ENCODE data around the gene ABCC10.
"Not testable (repeated sequence)": the region's sequence is repeated elsewhere in the genome, so short reads cannot be mapped to it uniquely, and the experiment has no call there.

ABCC10 gene

GRCh38 chr6:43427406-43428111 lies at the start of gene ABCC10:
Gene ABCC10, plus strand, starts transcription at chr6:43427541. Its CDS starts 438 bp downstream, at chr6:43427979.
- DNase-seq (ENCODE audit: low read depth): peak; percentile 95

GRCh38 chr6:43377710-43378229 lies 49.6 kb upstream of the ABCC10 start:
- DNase-seq (ENCODE audit: low read depth): no peak

DNA sequence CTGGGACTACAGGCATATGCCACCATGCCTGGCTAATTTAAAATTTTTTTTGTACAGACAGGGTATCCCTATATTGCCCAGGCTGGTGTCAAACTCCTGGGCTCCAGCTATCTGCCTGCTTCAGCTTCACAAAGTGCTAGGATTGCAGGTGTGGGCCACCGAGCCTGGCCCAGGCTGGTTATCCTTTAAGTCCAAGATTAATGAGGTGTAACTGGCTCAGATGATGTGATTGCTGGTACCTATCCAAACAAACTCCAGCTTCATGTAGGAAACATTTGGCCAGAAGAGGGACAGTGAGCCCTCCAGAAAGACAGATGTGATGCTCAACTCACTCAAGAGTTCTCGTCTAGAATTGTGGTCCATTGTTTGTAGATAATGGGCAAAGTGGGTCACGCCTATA lies 48.7 kb upstream of the ABCC10 start:
- no peak for DNase-seq (ENCODE audit: low read depth)

GRCh38 chr6:43380858-43381257 lies 46.5 kb upstream of the ABCC10 start:
- DNase-seq (ENCODE audit: low read depth): not testable (repeated sequence)

- DNase-seq (ENCODE audit: low read depth): peak; percentile 54
Measured at GRCh38 chr6:43383021-43383667, 44.2 kb upstream of the ABCC10 start.

- no peak for DNase-seq (ENCODE audit: low read depth)
Measured at GRCh38 chr6:43386492-43386891, 40.8 kb upstream of the ABCC10 start.

DNA sequence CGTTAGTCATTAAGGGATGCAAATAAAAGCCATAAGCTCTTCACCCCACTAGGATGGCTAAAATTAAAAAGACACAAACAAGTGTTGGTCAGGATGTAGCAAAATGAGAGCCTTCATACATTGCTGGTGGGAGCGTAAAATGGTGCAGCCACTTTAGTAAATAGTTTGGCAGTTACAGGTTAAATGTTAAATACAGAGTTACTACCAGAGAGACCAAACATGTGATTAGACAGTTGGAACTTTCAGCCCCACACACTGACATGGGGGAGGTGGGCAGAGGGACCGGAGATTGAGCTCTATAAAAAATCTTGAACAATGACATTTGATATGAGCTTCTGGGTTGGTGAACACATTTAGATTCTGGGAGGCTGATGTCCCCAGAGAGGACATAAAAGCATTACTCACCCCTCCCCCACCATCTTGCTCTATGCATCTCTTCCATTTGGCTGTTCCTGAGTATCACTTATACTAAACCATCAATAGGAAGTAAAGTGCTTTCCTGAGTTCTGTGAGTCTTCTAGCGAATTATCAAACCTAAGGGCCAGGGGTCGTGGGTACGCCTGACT lies 37.5 kb upstream of the ABCC10 start:
- DNase-seq (ENCODE audit: low read depth): no peak

DNA sequence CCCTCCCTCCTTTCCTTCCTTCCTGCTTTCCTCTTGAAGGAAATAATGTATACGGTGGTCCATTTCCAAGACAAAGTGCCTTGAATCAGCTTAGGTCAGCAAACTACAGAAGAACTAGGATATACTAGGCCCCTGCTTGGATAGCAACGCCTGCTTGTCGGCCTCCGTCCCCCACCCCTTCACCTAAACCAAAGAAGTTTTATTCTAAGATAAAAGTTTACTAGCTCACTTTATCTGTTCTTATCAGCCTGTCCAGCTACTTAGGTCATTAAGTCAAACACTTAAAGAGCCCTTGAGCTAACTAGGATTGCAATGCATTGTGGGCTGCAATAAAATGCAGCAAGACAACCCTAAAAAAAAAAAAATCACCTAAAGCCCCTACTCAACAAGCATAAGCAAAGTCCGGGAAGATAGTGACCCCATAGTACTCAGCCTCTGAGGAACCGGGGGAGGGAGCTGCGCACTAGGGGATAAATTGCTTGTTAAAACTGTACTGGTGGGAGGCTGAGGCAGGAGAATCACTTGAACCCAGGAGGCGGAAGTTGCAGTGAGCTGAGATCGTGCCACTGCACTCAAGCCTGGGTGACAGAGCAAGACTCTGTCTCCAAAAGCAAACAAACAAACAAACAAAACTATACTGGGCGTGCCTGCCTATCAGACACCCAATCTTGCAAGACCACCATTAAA lies 36.4 kb upstream of the ABCC10 start:
- DNase-seq (ENCODE audit: low read depth): not testable (repeated sequence)

- peak; percentile 8 for DNase-seq (ENCODE audit: low read depth)
Measured at GRCh38 chr6:43391440-43392031, 35.8 kb upstream of the ABCC10 start.

GRCh38 chr6:43393133-43393532 lies 34.2 kb upstream of the ABCC10 start:
- DNase-seq (ENCODE audit: low read depth): not testable (repeated sequence)

DNA sequence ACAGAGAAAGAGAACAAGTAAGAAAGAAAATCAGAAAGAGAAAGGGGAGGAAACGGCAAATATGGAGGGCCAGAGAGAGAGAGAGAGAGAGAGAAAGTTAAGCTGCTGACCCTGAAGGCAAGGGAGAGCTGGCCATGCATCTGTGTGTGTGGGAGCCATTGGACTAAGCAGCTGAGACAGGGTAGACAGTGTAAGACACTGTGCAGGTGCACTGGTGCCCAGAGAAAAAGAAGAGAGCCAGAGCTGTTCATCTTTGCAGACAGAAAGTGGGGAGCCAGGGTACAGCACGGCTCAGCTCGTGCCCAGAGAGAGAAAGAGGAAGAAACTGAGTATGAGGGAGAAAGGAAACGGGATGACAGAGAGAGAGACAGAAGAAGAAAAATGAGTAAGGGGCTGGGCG lies 33.7 kb upstream of the ABCC10 start:
- DNase-seq (ENCODE audit: low read depth): no peak

GRCh38 chr6:43394982-43395381 lies 32.4 kb upstream of the ABCC10 start:
- DNase-seq (ENCODE audit: low read depth): no peak

- DNase-seq (ENCODE audit: low read depth): no peak
Measured at GRCh38 chr6:43395776-43396175, 31.6 kb upstream of the ABCC10 start.

- no peak for DNase-seq (ENCODE audit: low read depth)
Measured at GRCh38 chr6:43396408-43397149, 30.8 kb upstream of the ABCC10 start.

DNA sequence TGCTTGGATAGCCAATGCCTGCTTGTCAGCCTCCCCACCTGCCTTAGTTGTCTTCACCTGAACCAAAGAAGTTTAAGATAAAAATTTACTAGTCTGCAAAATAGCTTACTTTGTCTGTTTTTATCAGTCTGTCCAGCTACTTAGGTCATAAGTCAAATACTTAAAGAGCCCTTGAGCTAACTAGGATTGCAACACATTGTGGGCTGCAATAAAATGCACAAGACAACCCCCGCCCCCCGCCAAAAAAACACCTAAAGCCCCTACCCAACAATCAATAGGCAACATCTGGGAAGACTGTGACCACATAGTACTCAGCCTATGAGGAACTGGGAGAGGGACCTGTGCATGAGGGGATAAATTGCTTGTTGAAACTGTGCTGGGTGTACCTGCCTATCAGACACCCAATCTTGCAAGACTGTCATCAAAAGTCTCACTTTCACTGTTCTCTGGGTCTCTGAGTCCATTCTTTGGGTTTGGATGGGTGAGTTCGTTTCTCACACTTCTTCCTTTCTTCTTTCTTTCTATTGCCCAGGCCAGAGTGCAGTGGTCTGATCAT lies 27.3 kb upstream of the ABCC10 start:
- no peak for DNase-seq (ENCODE audit: low read depth)

DNA sequence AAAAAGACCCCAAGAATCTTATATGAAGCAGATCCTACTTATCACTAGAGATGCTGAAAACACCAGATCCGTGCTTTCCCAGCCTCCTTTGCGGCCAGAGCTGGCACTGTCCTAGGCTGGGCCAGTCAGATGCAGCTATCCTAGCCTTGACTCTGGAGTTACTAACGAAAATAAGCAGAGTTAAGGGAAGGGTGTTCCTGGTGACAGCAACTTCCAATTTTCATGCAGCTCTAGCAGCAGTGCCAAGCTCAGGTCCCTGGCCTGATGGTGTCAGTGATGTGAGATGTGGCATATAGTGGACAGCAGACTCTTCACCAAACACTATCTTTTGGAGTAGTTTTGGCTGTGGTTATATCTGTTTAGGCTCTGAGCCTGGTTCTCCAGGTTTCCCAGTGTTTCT lies 25.6 kb upstream of the ABCC10 start:
- no peak for DNase-seq (ENCODE audit: low read depth)

DNA sequence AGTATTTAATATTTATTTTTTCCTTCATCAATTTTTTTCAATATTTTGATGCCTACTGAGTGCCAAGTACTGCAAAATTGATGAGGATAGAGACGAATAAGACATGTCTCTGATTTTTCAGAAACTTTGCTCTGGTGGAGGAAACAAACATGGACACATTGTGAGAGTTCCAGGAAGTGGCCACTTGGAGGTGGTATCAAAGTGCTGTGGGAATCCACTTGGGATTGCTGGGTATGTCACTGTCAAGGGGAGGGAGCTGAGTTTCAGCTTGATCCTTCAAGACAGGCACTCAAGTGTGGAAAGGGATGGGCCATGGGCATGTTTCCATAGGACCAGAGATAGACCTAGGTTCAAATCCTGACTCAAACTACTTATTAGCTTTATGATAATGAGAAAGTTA lies 24.5 kb upstream of the ABCC10 start:
- peak; percentile 18 for DNase-seq (ENCODE audit: low read depth)

GRCh38 chr6:43405354-43405753 lies 22.0 kb upstream of the ABCC10 start:
- peak; percentile 19 for DNase-seq (ENCODE audit: low read depth)

DNA sequence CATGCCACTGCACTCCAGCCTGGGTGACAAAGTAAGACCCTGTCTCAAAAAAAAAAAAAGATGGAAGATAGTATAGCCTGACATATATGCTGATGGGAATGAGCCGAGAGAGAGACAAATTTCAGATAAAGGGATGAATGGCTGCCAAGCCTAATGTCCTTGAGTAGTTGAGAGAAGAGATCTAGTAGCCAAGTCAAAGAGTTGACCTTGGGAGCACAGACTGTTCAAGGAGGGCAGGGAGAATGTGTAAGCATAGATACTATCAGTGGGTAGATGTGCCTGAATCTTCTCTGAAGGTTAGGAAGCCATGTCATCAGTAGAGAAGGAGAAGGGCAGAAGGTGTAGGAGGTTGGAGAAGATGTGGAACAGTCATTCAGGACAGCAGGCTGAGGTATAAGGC lies 20.0 kb upstream of the ABCC10 start:
- DNase-seq (ENCODE audit: low read depth): no peak

DNA sequence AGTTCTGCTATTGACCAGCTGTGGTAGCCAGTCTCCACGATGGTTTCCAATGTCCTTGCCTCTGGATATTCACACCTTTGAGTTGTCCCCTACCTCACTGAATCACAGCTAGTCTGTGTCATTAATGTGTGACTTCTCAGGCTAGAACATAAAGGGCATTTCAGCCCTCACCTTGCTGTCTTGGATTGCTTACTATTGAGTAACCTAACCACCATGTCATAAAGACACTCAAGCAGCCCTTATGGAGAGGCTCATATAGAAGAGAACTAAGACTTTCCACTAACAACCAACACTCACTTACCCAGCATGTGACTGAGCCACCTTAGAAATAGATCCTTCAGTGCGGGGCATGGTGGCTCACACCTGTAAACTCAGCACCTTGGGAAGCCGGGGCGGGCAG lies 19.1 kb upstream of the ABCC10 start:
- no peak for DNase-seq (ENCODE audit: low read depth)

DNA sequence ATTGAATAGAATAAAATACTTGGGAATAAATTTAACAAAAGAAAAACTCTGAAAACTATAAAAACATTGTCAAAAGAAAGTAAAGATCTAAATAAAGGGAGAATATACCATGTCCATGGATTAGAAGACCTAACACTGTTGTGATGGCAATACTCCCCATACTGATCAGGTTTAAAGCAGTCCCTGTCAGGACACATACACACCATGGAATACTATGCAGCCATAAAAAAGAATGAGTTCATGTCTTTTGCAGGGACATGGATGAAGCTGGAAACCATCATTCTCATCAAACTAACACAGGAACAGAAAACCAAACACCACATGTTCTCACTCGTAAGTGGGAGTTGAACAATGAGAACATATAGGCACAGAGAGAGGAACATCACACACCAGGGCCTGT lies 16.6 kb upstream of the ABCC10 start:
- DNase-seq (ENCODE audit: low read depth): not testable (repeated sequence)
